Endothelial cell (in vitro differentiated cells): ENCODE data around the gene C1orf174. TPM values are rescaled to one million over a fixed set of nuclear protein-coding genes. Genes with fewer than 3 reads are reported as not detected.

Source experiments
- DNase-seq: peaks from one replicate; pipeline ENCODE4 v3.0.0; 2021; ENCODE audit warnings: low spot score
- H3K27ac Mint-ChIP-seq: one replicate; pipeline ENCODE4 v1.8.0; 2021; ENCODE audit warnings: mixed read lengths, inconsistent platforms; ENCODE audit not compliant: unreplicated experiment
- H3K27me3 Mint-ChIP-seq: one replicate; pipeline ENCODE4 v1.8.0; 2021; ENCODE audit warnings: mild to moderate bottlenecking, moderate library complexity, mixed read lengths, inconsistent platforms; ENCODE audit not compliant: unreplicated experiment
- H3K36me3 Mint-ChIP-seq: one replicate; pipeline ENCODE4 v1.8.0; 2021; ENCODE audit warnings: mild to moderate bottlenecking, low read depth, mixed read lengths, inconsistent platforms; ENCODE audit not compliant: unreplicated experiment
- H3K4me1 Mint-ChIP-seq: one replicate; pipeline ENCODE4 v1.8.0; 2021; ENCODE audit warnings: mild to moderate bottlenecking, mixed read lengths, inconsistent platforms; ENCODE audit not compliant: unreplicated experiment
- H3K4me3 Mint-ChIP-seq: one replicate; pipeline ENCODE4 v1.8.0; 2021; ENCODE audit warnings: mild to moderate bottlenecking, mixed read lengths, inconsistent platforms; ENCODE audit not compliant: unreplicated experiment
- H3K9me3 Mint-ChIP-seq: one replicate; pipeline ENCODE4 v1.8.0; 2021; ENCODE audit warnings: mixed read lengths, inconsistent platforms; ENCODE audit not compliant: unreplicated experiment
- CTCF ChIP-seq: fragments of 200-600 bp; sonication (generic); IDR thresholded peaks from one replicate; pipeline ENCODE4 v1.5.0; 2021; ENCODE audit warnings: antibody characterized with exemption; ENCODE audit not compliant: unreplicated experiment
- total RNA-seq: library from RNA; stranded (reverse); fragmentation: NEBNext Ultra II Directional; extraction: Animal tissue kit (Norgen Biotek cat#: 25700); gene quantifications from one replicate; pipeline ENCODE4 v1.2.1, GENCODE V29; 2021; ENCODE audit not compliant: unreplicated experiment

Gene C1orf174
- total RNA-seq, 1 donor from 2014 or later: 25.6 TPM

GRCh38 chr1:3894626-3895278, 5.3 kb downstream of the C1orf174 start:
- peaks cover 7% of the 10 kb centered on the region for H3K4me1 Mint-ChIP-seq
- H3K27ac Mint-ChIP-seq: no peak overlapping the region
- H3K27me3 Mint-ChIP-seq: peaks cover 5% of the 10 kb centered on the region
- H3K4me3 Mint-ChIP-seq: no peak overlapping the region
- no peak for TF ChIP-seq CTCF
- H3K36me3 Mint-ChIP-seq: peaks cover 4% of the 10 kb centered on the region
- no peak for DNase-seq
- H3K9me3 Mint-ChIP-seq: no peaks in the 10 kb centered on the region

- no peak for DNase-seq
- Mint-ChIP-seq H3K9me3 (no peaks in the 10 kb centered on the region), H3K36me3 (peaks cover 12% of the 10 kb centered on the region), H3K27ac (no peak overlapping the region), H3K4me1 (no peaks in the 10 kb centered on the region), H3K27me3 (no peaks in the 10 kb centered on the region), H3K4me3 (no peak overlapping the region)
- no peak for TF ChIP-seq CTCF
These were observed 6.9 kb downstream of the C1orf174 start for GRCh38 chr1:3893190-3893589.

GRCh38 chr1:3892748-3893147, 7.3 kb downstream of the C1orf174 start:
- no peak overlapping the region for H3K27ac Mint-ChIP-seq
- H3K36me3 Mint-ChIP-seq: peaks cover 17% of the 10 kb centered on the region
- H3K9me3 Mint-ChIP-seq: no peaks in the 10 kb centered on the region
- no peak for TF ChIP-seq CTCF
- no peak overlapping the region for H3K4me3 Mint-ChIP-seq
- H3K4me1 Mint-ChIP-seq: no peaks in the 10 kb centered on the region
- DNase-seq: no peak
- H3K27me3 Mint-ChIP-seq: no peaks in the 10 kb centered on the region

- Mint-ChIP-seq H3K27me3 (no peaks in the 10 kb centered on the region), H3K36me3 (peaks cover 17% of the 10 kb centered on the region), H3K4me3 (no peak overlapping the region), H3K9me3 (no peaks in the 10 kb centered on the region), H3K27ac (no peak overlapping the region), H3K4me1 (no peaks in the 10 kb centered on the region)
- TF ChIP-seq CTCF: no peak
- no peak for DNase-seq
These were observed 8.7 kb downstream of the C1orf174 start for GRCh38 chr1:3891329-3891865.
